NCI-H2196 treated with DMSO at 0.1 percent for 48 hours (cell line): ENCODE measurements around the gene BRMS1.
"Not testable (repeated sequence)": the region's sequence is repeated elsewhere in the genome, so short reads cannot be mapped to it uniquely, and the experiment has no call there.

ENCODE experiments used
- DNase-seq: peaks from one replicate; lab custom pipeline; 2025; ENCODE audit not compliant: unreplicated experiment; lab: John Stamatoyannopoulos, UW

Gene BRMS1, protein sequence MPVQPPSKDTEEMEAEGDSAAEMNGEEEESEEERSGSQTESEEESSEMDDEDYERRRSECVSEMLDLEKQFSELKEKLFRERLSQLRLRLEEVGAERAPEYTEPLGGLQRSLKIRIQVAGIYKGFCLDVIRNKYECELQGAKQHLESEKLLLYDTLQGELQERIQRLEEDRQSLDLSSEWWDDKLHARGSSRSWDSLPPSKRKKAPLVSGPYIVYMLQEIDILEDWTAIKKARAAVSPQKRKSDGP

DNA sequence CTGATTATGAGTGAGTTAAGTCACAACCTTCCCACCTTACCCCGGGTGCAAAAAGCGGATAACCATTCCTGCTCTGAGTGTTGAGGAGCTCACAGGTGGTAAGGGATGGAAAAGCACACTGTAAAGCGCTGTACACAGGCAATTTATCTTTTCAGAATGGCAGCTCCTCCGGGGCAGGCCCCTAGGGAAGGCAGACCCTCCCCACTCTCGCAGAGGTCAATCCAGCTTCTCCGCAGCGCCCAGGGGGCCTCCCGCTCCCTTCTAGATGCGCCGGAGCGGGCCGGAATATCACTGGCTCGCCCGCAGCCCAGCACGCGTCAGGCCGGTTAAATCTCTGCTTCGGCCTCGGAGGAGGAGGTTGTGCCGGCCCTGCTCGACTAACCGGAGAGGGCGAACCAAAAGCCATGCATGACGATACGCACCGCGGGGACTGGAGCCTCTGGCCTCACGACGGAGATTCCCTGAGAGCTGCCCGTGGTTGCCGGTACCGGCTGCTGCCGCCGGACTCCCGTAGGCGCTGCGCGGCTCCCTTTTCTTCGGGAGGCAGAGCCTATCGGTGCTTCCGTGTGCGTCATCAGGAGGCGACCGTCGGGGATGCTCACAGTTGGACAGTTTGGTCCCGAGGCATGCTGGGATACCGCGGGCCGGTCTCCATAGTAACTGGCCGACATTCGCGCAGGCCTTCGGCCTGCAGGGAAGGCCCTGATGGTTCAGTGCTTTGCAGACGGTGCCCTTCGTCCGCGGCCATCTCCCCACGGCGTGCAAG is at the start of gene BRMS1:
TSS of gene BRMS1 (minus strand) at position 555 of the 766 bp plus-strand sequence. CDS start 2,870 bp downstream, outside the sequence.
- DNase-seq: peak; percentile 93

DNA sequence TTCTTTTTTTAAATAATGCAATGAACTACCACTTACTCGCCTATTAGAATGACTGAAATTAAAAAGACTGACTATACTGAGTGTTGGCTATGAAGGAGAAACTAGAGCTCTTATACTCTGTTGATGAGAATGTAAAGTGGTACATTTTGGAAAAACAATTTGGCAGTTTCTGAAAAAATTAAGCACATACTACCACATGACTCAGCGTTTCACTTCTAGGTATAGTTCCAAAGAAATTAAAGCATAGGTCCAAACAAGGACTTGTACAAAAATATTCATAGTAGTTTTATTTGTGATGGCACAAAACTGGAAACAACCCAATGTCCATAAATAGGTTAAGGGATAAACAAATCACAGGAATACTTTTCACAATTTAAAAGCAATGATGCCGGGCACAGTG is 49.0 kb upstream of the BRMS1 start:
- DNase-seq: no peak

DNA sequence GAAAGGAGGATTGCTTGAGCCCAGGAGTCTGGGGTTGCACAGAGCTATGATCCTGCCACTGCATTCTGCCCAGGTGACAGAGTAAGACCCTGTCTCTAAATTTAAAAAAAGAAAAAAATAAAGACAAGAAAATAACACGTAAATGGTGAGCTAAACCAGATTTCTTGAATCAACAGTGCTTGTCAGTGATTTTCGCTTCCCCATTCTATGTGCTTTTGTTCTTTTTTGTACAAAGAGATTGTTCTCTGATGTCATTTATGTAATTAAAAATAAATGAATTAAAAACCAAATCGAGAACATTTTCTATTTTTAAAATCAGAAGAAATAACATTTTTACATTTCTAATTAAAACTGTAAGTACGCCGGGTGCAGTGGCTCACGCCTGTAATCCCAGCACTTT is 46.4 kb upstream of the BRMS1 start:
- DNase-seq: no peak

DNA sequence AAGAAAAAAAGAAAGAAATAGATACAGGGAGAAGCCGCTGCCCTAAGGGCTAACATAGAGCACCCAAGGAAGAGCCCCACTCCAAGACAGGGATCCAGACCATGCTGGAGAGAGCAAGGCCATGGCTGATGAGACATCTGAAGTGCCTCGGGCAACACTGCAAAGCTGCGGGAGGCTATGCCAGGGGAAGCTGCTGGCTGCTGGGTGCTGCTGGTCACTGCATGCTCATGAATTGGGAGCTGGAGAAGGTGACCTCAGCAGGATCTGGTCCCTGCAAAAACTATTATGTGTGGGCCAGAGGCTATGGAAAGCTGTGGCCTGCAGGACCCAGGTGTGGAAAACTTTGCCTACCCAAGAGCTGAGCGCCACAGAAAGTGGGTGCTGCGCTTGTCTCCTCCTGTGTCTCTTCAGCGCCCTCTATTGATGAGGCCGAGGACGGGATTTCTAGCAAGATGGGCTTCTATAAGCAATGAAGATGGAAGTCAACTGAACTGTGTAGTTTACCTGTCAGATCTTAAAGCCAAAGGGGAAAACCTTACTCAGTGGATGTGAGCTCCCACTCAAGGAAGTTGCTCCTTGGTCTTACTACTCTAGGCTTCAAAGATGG is 44.0 kb upstream of the BRMS1 start:
- DNase-seq: peak; percentile 46

DNA sequence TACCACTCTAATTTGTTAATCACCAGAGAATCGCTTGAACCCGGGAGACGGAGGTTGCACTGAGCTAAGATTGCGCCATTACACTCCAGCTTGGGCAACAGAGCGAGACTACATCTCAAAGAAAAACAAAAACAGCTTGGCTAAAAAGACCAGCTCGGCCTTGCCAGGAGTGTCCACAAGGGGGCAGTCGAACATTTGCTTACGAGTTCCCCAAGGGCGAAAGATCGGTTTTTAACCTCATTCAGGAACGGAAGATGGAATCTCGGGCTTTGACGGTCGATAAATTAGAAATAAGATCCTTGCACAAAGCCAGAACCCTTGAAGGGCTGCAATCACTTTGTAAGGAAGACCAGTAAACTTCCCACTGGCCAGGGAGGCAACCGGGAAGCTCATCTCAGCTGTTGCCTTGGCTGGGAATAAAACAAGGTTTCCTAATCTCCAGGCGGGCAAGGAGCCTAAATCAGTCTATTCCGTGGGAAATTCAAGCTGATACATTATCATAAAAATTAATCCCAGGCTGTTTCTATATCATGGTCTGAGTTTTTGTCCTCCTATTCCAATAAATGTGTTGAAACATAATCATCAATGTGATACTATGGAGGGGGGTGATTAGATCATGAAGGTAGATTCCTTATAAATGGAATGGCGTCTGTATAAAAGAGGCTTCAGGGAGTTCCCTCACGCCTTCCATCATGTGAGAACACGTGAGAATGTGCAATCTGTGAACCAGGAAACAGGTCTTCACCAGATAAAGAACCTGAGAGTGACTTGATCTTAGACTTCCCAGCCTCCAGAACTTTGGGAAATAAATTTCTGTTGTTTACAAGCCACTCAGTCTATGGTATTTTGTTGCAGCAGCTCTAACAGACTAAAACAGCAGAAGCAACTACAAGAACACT is 41.5 kb upstream of the BRMS1 start:
- DNase-seq: peak; percentile 61

DNA sequence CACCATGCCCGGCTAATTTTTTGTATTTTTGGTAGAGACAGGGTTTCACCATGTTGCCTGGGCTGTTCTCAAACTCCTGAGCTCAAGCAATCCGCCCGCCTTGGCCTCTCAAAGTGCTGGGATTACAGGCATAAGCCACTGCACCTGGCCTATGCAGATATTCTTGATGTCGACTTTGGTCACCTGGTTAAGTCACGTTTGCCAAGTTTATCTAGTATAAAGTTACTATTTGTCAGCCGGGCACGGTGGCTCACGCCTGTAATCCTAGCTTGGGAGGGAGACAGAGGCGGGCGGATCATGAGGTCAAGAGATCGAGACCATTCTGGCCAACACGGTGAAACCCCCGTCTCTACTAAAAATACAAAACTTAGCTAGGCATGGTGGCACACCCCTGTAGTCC is 39.4 kb upstream of the BRMS1 start:
- peak; percentile 32 for DNase-seq

DNA sequence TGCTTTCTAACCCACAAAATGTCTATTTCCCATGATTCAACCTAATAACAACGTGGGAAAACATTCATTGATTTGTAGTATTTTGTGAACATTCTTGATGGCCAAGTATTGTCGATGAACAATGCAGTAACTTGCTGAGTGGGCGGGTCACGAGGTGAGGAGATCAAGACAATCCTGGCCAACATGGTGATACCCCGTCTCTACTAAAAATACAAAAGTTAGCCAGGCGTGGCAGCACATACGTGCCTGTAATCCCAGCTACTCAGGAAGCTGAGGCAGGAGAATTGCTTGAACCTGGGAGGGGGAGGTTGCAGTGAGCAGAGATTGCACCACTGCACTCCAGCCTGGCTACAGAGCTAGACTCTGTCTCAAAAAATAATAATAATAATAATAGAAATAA is 35.4 kb upstream of the BRMS1 start:
- DNase-seq: not testable (repeated sequence)

DNA sequence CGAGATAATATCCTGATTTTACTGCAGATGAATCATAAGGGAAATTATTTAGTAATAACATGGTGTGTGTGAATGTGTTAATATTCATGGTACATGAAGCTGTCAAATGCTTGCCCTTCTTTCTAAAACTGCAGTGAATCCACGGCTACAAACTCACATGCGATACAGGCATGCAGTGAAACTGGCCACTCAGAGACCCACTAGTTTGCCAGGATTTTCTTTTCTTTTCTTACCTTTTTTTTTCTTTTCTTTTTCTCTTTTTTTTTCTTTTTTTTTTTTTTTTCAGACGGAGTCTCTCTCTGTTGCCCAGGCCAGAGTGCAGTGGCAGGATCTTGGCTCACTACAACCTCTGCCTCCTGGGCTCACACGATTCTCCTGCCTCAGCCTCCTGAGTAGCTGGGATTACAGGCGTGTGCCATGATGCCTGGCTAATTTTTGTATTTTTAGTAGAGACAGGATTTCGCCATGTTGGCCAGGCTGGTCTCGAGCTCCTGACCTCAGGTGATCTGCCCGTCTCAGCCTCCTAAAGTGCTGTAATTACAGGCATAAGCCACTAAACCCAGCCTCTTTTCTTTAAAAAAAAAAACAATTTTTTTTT is 28.9 kb upstream of the BRMS1 start:
- not testable (repeated sequence) for DNase-seq

DNA sequence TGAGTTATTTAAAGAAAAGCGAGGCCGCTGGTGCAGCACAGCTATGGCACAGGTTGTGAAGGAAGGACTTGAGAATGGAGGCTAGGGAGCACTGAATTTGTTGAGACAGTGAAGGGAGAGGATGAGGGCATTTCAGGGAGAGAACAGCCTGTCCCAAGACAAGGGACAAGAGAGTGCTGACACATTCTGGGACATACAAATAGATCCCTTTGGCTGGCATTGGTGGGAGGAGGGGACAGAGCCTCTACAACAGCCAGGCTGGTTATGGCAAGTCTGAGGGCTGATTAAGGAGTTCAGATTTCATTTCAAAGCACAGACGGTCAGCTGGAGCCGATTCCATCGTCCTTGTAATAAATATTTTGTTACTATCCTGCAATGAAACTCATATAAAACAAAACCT is 28.4 kb upstream of the BRMS1 start:
- peak; percentile 27 for DNase-seq

DNA sequence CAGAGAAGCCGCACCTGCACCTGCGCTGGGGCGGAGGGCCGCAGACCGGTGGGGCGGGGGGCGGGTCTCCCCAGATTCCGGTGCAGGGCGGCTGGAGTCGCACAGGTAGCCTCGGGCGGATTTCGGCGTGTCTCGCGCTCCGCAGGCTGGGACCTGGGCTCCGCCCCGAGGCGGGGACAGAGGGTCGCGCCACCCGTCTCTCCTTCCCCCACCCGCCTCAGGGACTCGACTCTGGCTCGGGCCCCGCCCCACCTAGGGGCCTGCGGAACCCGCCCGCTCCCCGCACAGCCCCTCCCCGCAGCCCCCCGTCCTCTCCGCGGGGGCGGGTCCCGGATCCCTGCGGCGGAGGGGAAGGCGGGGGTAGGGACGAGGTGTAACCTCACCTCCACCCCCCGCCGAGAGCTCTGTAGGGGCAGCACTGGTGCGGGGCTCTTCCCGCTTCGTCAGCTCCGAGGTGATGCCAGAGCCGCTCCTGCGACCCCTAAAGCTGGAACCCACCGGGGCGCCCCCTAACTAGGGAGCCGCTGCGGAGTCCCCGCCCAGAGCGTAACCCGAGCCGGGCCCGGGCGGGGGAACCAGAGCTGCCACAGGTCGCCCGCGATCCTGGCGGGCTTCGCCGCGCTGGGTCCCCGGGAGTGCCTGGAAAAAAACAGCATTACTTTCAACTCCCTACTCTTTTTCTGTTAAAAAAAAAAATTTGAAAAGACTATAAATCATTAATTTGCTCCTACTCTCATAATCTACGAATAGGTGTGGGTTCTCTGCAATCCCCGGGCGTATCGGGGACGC is 26.9 kb upstream of the BRMS1 start, which contains the start of gene SLC29A2:
TSS of gene SLC29A2 (minus strand) at position 134 of the 789 bp plus-strand sequence. CDS start 169 bp downstream, outside the sequence.
- DNase-seq: peak; percentile 80

DNA sequence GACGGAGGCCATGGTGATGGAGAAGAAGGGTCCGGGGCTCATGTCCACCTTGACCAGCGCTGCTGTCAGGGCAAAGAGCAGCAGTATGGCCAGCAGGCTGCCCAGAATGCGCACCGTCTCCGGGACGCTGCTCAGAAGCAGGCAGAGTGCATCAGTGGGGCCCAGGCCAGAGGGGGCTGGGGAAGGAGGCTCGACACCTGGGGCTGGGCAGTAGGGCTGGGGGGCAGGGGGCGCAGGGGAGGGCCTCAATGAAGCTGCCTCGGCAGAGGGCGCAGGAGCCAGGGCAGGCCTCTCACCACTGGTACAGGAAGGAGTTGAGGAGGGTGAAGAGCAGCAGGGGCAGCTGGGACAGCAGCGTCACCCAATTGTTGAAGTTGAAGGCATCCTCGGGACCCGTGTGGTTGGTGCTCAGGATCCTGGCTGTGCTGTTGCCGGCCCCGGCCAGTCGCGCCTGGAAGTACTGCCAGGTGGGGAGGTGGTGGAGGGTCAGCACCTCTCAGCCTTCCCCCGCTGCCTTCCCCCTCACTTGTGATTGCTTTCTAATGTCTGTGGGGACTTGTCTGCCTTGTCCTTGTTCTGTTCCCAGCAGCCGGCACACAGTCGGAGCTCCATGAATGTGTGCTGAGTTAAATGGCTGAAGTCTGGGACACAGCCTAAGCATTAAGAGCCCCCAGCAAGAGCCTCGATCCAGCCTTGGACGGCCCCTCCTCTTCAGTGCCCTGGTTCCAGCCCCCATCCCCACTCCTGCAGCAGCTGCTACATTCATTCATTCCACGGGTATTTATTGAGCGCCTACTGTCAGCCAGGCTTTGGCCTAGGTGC is 24.4 kb upstream of the BRMS1 start:
- no peak for DNase-seq

DNA sequence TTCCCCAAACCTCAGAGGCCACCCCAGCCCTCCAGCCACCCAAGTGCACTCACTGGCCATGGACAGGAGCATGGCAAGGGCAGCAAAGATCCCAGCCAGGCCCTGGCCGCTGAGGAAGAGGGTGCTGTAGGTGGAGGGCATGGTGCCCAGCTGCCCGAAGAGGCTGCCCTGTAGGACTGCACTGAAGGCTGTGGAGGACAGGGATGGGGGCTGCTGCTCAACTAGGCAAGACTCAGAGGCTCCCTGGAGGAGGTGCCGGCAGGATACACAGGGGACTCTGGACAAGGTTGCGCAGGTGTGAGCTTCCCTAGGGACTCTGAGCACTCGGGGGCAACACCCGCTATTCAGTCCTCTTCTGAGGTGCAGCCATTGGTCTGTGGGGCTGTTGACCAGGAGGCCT is 23.6 kb upstream of the BRMS1 start:
- no peak for DNase-seq

DNA sequence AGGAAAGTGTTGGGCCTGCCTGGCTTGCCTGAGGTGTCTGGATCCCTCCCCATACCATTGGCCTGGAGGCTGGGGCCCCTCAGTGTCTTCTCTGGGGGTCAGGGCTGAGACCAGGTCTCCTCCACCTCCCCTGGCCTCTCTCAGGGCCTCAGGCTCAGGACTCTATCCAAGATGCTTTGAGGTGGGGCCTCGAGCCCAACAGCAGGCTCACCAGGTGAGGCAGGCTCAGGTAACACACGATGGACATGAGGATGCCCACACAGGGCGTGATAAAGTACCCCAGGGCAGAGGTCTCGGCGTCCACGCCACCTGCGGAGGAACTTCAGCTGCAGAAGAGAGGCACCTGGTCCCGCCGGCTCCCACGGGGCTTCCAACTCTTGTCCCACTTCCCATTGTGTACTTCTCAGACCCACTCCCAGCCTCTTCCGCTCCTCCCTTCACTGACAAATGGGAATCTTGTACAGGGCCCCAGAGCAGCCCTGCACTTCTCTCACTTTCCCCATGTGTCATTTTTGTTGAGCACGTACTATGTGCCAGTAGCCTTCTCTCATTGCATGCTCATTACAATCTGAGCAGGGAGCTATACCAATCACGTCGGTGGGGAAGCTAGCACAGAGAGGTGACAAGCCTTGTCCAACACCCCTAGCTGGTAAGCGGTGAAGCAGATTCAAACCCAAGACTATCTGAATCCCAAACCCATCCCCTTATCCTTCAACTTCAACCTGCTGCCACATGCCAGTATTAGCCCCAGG is 22.8 kb upstream of the BRMS1 start:
- no peak for DNase-seq

DNA sequence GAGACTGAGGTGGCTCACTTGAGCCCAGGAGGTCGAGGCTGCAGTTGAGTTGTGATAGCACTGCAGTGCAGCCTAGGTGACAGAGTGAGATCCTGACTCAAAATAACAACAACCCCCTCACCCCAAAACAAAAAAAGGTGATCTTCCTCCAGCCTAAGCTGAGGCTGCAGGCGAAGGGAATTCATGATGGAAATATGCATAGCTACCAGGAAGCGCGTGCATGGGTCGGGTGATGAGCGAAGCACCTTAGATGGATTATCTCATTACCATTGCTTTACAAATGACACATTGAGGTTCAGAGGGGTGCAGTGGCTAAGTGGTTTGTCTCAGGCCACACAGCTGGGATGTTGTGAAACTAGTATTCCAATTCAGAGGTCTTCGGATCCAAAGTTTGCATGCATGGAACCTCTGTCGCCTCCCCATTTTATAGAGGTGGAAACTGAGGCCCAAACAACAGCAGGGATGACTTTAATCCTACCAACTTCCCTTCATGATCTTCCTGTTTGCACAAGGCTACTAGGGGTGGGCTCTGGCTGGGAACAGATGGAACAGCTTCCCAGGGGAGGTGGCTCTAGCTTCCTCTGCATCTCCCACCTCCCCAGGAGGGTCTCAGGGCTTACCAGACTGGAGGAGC is 22.1 kb upstream of the BRMS1 start:
- DNase-seq: no peak

DNA sequence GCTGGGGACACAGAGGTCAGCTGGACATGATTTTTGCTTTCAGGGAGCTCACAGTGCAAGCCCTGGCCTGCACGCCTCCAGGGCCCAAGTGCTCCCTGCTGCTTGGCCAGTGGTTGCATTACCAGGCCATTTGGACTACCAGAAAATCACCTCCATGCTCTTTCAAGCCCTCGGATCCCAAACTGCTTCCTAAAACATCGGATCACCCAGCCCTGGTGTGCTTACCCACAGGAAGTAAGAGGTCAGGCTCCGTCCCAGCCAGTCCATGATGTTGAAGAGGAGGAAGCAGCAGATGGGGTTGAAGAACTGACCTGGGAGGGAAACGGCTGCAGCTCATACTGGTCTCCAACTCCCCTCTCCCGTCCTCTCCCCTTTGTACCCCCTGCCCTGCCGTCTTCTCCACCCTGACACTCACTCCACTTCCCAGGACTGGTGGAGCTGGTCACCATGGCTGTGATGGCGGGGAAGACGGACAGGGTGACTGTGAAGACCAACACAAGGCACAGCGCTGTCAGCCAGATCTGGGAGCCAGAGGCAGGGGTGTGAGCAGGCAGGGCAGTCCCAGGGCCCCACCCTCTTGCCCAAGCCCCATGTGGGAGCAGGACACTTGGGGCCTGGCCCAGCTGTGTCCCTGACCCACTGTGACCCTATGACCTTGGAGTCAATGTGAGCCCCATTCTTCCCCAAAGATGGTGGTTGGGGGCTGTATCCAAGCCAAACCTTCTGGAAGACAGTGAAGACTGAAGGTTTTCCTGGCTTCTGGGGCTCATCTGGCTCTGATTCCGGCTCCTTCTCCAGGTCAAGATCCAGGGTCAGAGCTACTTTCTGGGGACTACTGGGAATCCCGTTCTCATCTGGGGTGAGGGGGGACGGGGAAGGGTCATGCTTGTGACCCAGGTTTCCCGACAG is 21.1 kb upstream of the BRMS1 start:
- DNase-seq: no peak

DNA sequence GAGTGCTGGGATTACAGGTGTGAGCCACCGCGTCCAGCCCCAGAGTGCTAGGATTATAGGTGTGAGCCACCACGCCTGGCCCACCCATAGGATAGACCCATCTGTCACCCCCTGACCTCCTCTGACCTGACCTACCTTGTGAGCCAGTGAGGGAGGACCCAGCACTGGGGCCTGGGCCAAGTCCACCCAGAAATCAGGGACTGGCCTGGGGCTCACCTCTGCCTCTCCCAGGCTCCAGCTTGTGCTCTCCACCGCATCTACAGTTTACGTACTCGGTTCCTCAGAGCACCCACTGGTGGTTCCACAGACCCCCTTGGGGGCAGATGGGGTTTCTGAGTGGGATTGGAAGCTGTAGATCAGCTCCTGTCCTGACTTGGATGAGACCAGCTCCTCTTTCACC is 20.3 kb upstream of the BRMS1 start:
- DNase-seq: no peak
